GM21381 (cell line): ENCODE data around the gene C11orf68.

ENCODE experiments used
- ATAC-seq: cut with Tn5 transposase; IDR thresholded peaks from one replicate; pipeline ENCODE4 v1.9.1; 2021; ENCODE audit warnings: mild to moderate bottlenecking, moderate library complexity; ENCODE audit not compliant: unreplicated experiment

C11orf68 gene

DNA sequence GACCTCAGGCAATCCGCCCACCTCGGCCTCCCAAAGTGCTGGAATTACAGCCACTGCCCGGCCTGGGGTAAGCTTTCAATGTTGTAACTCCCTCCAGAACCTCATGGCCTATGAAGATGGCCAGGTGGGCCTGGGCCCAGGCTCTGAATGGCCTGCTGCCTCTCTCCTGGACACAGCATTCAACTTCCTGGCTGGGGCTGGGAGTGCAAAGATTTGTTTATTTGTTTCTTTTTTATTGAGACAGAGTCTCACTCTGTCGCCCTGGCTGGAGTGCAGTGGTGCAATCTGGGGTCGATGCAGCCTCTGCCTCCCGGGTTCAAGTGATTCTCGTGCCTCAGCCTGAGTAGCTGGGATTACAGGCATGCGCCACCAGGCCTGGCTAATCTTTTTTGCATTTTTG, 25.9 kb upstream of the C11orf68 start:
- ATAC-seq, result no peak

DNA sequence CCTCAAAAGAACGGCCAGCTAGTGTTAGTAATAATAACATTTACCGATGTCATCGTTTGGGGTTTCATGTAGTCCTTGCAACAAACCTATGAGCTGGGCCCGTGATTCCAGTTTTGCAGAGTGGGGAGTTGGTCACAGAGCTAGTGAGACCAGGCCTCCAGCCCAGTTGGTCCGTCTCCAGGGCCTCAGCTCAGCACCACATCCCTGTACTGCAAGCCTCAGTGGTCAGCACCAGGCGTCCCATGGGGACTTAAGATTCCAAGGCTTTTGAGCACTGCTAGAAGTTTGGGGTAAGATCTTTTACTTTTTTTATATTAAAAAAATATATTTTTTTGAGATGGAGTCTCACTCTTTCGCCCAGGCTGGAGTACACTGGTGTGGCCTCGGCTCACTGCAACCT, 25.3 kb upstream of the C11orf68 start:
- ATAC-seq, result no peak

DNA sequence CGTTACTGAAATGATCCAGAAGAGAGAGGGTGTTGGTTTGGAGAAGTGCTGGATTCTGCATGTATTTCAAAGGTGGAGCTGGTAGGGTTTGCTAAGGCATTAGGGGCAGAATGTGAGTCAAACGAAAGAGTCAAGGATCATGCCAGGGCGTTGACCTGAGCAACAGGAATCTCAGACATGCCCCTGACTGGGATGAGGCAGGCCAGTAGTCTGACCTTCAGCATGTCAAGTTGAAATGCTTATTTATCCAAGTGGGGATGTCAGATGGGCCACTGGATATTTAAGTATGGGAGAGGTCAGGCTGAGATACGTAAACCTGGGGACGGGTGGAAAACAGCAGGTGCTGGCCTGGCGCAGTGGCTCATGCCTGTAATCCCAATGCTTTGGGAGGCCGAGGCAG, 23.7 kb upstream of the C11orf68 start:
- ATAC-seq, result no peak

DNA sequence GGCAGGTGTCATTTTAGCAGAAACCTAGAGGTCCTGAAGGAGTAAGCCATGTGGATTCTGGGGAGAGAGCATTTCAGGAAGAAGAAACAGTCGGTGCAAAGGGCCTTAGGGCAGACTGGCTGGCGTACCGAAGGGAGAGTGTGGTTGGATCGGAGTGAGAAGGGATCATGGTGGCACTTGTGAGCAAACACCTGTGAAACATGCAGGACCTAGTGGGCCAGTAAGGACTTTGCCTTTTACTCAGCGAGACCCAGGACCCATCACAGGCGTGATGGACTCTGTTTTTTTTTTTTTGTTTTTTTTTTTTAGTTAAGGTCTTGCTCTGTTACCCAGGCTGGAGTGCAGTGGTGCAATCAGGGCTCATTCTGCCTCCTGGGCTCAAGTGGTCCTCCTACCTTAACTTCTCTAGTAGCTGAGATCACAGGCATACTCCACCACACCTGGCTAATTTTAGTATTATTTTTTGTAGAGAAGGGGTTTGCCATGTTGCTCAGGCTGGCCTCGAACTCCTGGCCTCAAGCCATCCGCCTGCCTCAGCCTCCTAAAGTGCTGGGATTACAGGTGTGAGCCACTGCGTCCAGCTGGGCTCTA, 23.0 kb upstream of the C11orf68 start:
- no peak for ATAC-seq

DNA sequence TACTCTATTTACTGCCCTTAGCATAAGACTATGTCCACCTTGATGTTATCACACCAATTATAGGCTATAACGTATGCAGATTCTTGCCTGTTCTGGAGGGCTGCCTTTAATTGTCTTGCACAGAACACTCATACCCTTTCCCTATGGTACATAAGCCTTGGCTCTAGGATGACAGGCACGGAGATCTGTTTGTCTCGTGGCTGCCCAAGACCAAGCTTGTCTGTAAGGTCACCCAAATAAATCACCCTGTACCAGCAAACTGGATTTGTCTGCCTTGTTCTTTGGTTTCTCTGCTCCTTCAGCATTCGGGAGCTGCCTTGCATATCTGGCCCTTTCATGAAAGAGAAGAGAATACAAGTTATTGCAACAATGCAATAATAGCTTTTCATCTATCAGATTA, 18.9 kb upstream of the C11orf68 start:
- no peak for ATAC-seq

DNA sequence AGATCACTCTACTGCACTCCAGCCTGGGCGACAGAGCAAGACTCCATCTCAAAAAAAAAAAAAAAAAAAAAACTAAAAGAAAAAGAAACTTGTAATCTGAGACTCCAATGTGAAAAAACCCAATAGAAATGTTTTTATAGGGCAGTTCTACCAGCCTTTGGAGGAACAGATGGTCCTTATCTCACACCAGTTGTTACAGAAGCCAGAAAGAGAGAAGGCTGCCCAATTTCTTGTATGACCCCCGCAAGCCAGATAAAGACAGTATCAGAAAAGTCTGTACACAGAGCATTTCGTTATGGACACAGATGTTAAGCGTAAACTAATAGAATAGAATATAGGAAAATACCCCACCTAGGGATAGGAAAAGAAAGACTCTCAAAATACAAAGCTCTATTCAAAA, 15.2 kb upstream of the C11orf68 start:
- ATAC-seq, result no peak

DNA sequence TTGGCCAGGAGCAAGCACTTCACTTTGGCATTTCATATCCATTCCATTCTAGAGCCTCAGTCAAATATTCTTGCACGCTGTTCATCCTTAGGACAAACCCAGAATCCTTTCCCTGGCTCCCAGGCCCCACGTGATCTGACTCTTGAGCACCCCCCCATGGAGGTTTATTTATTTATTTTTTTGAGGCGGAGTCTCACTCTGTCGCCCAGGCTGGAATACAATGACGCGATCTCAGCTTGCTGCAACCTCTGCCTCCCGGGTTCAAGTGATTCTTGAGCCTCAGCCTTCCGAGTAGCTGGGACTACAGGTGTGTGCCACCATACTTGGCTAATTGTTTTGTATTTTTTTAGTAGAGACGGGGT, 13.7 kb upstream of the C11orf68 start:
- ATAC-seq, result no peak

DNA sequence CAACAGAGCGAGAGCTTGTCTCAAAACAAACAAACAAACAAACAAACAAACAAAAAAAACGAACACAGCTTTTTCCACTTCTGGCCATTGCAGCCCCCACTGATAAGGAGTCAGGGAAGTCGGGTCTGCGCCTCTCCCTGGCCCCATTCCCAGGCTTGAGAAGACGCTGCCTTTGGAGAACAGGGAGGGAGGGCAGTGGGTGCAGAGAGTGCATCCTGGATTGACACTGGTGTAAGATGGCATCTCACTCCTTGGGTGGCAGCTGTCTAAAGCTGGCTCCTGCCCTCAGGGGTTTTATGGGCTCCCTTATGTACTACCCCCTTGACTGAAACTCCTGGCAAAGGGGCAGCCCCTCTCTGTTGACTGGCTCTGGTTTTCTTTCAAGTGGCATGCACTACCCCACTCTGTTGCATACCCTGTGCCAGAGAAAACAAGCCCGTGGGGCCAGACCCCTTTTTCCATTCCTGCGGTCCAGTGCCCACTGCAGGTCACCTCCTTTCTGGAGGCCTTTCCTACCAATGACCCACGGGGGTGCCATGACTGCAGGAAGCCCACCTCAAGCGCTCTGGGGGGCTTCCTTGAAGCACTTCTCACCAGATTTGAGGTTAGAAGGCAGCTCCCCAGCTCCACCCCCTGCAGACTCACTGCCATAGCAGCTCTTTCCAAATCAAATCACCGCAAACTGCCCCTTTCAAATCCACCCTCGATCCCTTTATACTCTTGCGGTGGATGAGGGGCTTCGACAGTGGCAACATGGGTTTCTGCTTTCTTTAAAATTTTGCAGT, 13.1 kb upstream of the C11orf68 start:
- ATAC-seq, result no peak

DNA sequence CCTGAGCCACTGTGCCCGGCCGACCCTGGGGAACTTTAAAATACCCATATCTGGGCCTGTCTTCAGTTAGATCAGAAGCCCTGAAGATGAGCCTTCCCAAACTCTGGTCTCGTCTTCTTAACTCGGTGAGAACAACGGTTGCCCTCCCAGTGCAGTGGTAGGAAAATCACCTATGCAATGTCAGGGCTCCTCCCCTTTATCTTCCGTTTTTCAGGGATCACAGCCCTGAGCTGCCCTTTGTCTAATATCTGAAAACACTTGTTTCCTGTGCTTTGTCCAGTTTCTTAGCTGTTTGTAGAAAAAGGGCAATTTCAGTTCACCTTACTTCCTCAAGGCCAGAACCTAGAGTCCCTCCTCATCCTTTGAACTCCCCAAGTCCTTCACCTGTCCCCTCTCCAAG, 9.8 kb upstream of the C11orf68 start:
- no peak for ATAC-seq

DNA sequence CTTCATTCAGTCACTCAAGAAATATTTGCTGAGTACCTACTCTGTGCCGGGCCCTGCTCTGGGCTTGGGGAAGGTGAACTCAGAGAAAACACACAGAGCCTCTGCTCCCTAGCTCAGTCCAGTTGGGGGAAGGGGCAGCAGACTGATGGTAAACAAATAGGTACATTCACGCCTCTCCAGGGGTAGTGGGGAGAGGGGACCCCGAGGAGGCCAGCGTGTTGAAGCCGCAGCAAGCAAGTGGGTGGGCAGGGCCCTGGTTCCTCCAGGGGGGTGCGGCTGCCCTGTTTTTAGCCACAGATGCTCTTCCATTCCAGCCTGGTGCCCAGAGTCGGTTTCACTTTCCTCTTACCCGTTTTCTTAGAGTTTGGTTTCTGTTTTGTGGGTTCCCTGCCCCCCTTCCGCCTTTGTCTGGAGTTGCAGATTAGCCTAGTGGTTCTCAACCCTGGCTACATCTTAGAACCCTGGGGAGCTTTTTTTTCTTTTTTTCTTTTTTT, 9.1 kb upstream of the C11orf68 start:
- peak; percentile 63 for ATAC-seq

DNA sequence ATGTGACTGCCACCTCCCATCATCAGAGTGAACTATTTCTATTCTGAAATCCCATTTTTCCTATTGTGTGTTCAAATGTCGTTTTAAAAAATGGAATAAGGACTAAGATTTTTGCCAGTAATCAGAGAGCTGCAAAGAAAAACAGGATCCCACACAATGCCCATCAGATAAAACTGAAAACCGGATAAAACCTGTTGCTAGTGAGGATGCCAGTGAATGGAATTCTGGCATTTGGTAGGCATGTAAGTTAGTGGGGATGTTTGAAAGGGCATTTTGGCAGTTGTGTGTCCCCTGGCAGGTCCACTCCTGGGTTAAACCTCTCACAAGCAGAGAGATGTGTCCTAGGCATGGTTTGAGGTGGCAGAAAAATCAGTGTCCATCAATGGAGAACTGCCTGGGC, 6.5 kb upstream of the C11orf68 start:
- no peak for ATAC-seq

DNA sequence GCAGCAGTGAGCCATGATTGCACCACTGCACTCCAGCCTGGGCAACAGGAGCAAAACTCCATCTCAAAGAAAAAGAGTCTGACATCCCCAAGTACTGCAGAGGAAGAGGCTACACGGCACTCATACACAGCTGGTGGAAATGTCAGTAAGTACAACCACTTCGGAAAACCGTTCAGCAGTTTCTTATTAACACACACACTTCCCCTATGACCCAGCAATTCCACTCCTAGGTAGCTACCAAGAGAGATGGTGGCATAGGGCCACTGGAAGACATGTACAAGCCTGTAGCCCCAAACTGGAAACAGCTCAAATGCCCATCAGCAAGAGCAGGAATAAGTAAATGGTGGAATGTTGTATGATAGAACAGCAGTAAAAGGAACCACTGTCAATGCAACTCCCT, 3.7 kb upstream of the C11orf68 start:
- no peak for ATAC-seq

DNA sequence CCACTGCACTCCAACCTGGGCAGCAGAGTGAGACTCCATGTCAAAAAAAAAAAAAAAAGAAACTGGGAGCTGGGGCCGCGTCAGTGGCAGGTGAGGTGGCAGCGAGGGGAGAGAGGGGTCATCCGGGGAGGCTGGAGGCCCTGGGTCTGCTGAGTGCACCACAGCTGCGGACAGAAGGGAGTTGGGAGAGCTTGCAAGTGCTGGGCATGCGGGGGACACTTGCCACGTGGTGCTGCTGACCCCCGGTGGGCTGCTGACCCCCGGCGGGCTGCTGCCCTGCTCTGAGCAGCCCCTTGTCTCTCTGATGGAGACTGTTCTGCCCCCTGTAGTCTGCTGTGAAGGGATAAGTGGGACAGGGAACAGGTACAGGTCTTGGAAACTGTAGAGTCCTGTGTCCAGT, 3.0 kb upstream of the C11orf68 start:
- ATAC-seq, result no peak

DNA sequence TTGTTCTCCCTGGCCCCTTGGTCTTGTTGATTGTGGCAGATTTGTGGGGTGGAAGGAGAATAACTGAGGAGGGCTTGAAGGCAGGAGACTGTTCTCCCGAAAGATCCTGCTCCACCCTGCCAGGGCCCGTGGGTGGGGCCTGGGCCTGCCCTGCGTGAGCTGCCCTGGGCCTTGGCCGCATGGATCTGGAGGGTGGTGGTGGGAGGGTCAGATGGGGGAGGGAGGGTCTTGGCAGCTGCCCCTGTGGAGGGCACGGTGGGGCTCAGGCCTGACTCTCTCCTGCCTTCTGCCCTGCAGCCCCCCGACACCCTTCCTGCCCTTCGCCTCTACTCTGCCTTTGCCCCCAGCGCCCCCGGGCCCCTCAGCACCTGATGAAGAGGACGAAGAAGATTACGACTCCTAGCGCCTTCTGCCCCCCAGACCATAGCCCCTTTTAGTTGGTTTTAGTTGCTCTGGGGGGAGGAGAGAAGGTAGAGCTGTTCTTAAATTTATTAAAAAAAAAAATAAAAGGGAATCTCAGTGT, 2.2 kb upstream of the C11orf68 start:
- no peak for ATAC-seq

DNA sequence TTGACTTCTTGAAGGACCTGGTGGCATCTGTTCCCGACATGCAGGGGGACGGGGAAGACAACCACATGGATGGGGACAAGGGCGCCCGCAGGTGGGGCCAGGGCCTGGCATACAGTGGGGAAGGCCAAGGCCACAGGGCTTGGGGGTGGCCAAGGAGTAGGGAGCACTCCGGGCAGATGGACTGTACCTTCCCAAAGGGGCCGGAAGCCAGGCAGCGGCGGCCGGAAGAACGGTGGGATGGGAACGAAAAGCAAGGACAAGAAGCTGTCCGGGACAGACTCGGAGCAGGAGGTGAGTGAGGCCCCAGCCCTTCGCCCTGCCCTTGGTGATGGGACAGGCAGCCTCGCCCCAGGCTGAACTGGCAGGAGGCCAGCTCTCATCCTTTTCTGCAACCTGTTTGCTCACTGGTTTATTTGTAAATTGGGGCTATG, 1.5 kb upstream of the C11orf68 start:
- no peak for ATAC-seq

DNA sequence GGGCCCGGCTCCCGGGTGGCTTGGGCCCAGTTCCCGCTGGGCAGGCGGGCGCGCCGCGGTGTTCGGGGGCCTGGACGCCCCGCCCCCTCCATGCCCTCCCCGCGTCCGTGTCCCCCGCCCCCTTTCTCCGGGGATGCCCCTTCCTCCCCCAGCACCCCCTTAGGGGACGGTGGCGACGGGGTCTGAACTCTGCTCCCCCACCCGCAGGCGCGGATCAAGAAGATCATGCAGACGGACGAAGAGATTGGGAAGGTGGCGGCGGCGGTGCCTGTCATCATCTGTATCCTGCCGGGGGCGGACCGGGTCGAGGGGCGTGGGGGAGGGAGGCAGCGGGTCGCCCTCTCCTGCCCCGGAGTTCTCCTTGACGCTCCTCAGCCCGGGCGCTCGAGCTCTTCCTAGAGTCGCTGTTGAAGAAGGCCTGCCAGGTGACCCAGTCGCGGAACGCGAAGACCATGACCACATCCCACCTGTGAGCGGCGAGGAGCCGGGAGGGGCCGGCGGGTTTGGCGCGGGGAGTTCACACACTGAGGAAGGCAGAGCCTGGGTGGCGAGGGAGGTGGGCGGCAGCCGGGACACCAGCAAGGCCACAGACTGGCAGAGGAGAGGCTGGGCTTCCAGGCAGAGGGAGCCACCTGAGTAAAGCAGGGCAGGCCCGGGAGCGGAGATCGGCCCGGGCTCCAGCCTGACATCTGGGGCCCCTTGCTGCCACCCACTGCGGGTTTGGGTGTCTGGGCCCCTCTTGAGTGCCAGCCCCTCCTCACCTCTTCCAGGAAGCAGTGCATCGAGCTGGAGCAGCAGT, 910 bp upstream of the C11orf68 start:
- peak; percentile 38 for ATAC-seq

DNA sequence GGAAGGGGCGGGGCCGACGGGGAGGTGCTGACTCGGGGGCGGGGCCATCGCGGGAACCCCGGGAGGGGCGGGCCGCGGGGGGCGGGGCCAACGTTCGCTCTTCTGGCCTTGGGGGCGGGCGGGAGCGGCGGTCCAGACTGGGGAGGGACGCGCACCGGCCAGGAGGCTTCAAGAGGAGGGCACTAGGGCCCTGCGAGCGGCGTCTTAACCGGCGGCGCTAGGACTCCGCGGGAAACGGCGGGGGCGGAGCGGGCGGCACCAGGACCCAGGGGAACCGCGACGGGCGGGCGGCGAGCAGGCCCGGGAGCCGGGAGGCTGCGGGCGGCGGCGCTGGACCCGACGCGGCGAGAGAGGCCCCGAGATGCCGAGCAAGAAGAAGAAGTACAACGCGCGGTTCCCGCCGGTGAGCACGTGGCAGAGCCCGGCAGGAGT, 295 bp upstream of the C11orf68 start, which contains the start of gene DRAP1:
Gene DRAP1 (plus strand): TSS at position 286 of the 432 bp plus-strand sequence. CDS start 76 bp downstream, at position 362.
- peak; percentile 74 for ATAC-seq

DNA sequence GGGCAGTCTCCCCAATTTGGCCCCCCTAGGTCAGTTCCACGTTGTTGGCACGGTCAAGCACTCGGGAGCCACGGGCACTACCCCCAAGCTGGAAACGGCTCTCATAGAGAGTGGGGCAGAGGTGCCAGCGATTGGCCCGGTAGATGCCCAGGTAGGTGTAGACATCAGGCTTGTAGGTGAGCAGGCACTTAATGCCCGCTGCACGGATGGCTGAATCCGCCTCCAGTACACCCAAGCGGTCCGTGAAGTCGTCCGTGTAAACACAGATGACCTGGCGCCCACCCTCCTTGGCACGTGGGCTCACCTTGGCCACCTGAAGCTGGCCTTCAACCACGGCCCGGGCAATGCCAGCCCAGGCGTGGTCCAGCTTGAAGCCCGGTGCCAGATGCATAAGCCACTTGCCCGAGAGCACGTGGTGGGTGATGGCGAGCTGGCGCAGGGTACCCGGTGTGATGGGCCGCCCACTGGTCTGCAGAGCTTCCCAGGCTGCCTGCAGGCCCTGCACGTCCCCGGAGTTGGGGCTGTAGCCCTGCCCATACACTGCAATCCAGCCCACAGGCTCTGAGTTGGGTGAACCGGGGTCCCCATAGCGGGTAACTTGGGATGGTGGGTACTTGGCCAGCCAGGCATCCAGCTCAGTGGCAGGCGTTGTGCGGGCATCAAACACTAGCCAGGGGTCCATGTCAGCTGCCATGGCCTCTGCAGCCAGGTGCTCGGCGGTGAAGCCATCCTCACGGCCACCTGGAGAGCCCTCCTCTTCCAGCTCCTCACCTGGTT, 1.2 kb downstream of the C11orf68 start:
- ATAC-seq, result no peak

DNA sequence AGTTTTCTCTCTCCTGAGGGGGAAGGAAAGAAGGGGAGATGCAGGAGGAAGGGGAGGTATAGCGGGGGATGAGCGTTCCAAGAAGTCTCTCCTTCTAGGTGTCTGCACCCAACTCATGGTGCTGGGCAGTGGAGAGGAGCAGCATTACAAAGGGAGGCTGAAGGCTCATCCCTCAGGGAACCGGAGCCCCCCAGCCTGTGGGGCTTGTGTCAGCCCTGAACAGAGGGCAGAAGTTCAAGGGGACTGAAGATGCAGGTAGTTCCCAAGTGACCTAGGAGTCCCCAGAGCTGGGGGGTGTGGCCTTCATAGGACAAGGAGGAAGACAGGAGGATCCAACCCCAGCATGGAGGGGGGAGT, 1.8 kb downstream of the C11orf68 start:
- no peak for ATAC-seq

DNA sequence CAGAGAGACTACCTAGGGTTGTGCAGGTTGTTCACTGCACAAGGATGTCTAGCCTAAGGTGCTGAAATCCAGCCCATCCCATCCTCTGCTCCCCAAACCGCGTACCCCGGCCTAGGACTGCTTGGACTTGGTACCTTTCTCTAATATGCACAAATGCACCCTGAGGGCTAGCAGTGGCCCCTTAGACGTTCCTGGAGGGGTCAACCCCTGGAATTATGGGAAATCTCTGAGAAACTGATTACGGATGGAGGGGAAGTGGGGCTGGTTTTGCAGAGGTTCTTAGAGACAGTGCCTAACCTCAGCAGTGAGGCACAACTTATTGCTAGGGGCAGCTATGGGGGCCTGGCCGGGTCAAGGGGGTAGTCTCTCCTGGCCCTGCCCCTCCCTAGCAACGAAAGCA, 2.5 kb downstream of the C11orf68 start:
- ATAC-seq, result no peak

DNA sequence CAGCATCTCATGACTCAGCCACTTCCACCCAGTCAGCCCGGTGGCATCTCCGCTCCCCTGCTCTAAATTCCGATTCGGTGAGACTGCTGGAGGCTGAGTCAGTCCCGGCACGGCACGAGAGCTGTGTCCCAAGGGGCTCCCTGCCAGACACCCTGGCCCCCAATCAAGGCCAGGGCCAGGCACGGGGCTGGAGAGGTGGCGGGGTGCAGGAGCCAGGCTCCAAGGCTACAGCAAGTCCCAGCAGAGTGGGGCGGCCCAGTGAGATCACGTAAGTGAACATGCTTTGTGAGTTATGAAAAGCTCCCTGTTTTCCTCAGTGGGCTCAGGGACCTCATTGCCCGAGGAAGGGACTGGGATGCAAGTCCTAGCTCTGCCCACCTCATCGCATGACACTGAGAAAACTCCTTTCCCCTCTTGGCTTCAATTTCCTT, 3.0 kb downstream of the C11orf68 start:
- ATAC-seq, result no peak
